Retinal pigment epithelial cell (primary cell): ENCODE data around the gene VAV2.

Source experiments
- DNase-seq: peaks from one replicate; pipeline ENCODE4 v3.0.0-alpha.2; 2010; ENCODE audit warnings: low read depth
- H3K4me3 ChIP-seq: 2 replicates; pipeline ENCODE4 v1.5.1; 2011; ENCODE audit warnings: mild to moderate bottlenecking, low read length, control low read depth, moderate library complexity
- CTCF ChIP-seq: conservative IDR thresholded peaks from 2 replicates; pipeline ENCODE4 v1.5.1; 2011; ENCODE audit warnings: low read depth, low read length, control low read depth, inconsistent platforms

VAV2 gene

GRCh38 chr9:133995012-133995896, 3.1 kb upstream of the VAV2 start:
- no peak overlapping the region for H3K4me3 ChIP-seq
- TF ChIP-seq CTCF, result peak; percentile 37
- no peak for DNase-seq

- TF ChIP-seq CTCF, result peak; percentile 99
- no peak overlapping the region for H3K4me3 ChIP-seq
- no peak for DNase-seq
Observed at GRCh38 chr9:133994353-133995011, 2.4 kb upstream of the VAV2 start.

- peak overlapping the region; percentile 73 for H3K4me3 ChIP-seq
- no peak for DNase-seq
- TF ChIP-seq CTCF, result no peak
Observed at GRCh38 chr9:133993635-133994253, 1.6 kb upstream of the VAV2 start.

- peak overlapping the region; percentile 73 for H3K4me3 ChIP-seq
- no peak for DNase-seq
- peak; percentile 46 for TF ChIP-seq CTCF
Observed at GRCh38 chr9:133992780-133993634, 883 bp upstream of the VAV2 start.

GRCh38 chr9:133991214-133991921, 756 bp downstream of the VAV2 start:
- DNase-seq, result no peak
- H3K4me3 ChIP-seq, result peak overlapping the region; percentile 66

More at GRCh38 chr9:133991214-133991921, 756 bp downstream of the VAV2 start:
- TF ChIP-seq CTCF, result no peak
